Endodermal cell (in vitro differentiated cells): Measurements from ENCODE around the gene NPHP4. TPM values are rescaled to one million over a fixed set of nuclear protein-coding genes. Genes with fewer than 3 reads are reported as not detected.

ENCODE experiments used
- DNase-seq: peaks from one replicate; pipeline ENCODE4 v3.0.0-alpha.2; 2017
- H3K27ac ChIP-seq: 2 replicates; pipeline ENCODE4 v1.5.1; 2013; ENCODE audit warnings: mild to moderate bottlenecking, low read depth, low read length, moderate library complexity
- H3K27me3 ChIP-seq: 2 replicates; pipeline ENCODE4 v1.6.1; 2013; ENCODE audit warnings: mild to moderate bottlenecking, low read length, moderate library complexity; ENCODE audit not compliant: insufficient read depth, control insufficient read depth, poor library complexity, severe bottlenecking
- H3K36me3 ChIP-seq: 2 replicates; pipeline ENCODE4 v1.7.0; 2013; ENCODE audit warnings: mild to moderate bottlenecking, low read length, moderate library complexity; ENCODE audit not compliant: control insufficient read depth, insufficient read depth
- H3K4me1 ChIP-seq: one replicate; pipeline ENCODE4 v1.7.0; 2013; ENCODE audit warnings: low read length; ENCODE audit not compliant: control insufficient read depth, insufficient read depth
- H3K4me3 ChIP-seq: 2 replicates; pipeline ENCODE4 v1.5.1; 2013; ENCODE audit warnings: mild to moderate bottlenecking, low read length, moderate library complexity
- H3K9ac ChIP-seq: 2 replicates; pipeline ENCODE4 v1.6.1; 2013; ENCODE audit warnings: mild to moderate bottlenecking, low read length, moderate library complexity; ENCODE audit not compliant: poor library complexity, severe bottlenecking; ENCODE audit errors: extremely low read depth
- H3K9me3 ChIP-seq: 2 replicates; pipeline ENCODE4 v1.6.1; 2013; ENCODE audit warnings: mild to moderate bottlenecking, low read length, moderate library complexity; ENCODE audit not compliant: control insufficient read depth
- H3K27ac Mint-ChIP-seq: 2 replicates; pipeline ENCODE4 v1.8.0; 2020; ENCODE audit warnings: mixed read lengths
- H3K27me3 Mint-ChIP-seq: 2 replicates; pipeline ENCODE4 v1.8.0; 2021; ENCODE audit warnings: mild to moderate bottlenecking, mixed read lengths; ENCODE audit not compliant: insufficient read depth
- H3K36me3 Mint-ChIP-seq: 2 replicates; pipeline ENCODE4 v1.8.0; 2020; ENCODE audit warnings: low read depth, mixed read lengths
- H3K4me1 Mint-ChIP-seq: 2 replicates; pipeline ENCODE4 v1.8.0; 2020; ENCODE audit warnings: mixed read lengths
- H3K4me3 Mint-ChIP-seq: 2 replicates; pipeline ENCODE4 v1.8.0; 2020; ENCODE audit warnings: mild to moderate bottlenecking, moderate library complexity, mixed read lengths
- H3K9me3 Mint-ChIP-seq: 2 replicates; pipeline ENCODE4 v1.8.0; 2020; ENCODE audit warnings: mild to moderate bottlenecking, mixed read lengths
- WGBS, 2 experiments: methylation state at CpG; one replicate each; pipeline versions ENCODE4 v1.1.5 to v1.1.7; 2013; ENCODE audit warnings: missing lambda C conversion rate in 2 of 2, mixed read lengths in 1 of 2; ENCODE audit not compliant: insufficient coverage in 1 of 2, insufficient read length in 1 of 2; 5-methylcytosine and 5-hydroxymethylcytosine counted together
- total RNA-seq, 2 donors: library from RNA; stranded (reverse); fragmentation: NEBNext Ultra II Directional in 1 of 2; extraction: Animal tissue kit (Norgen Biotek cat#: 25700) in 1 of 2; gene quantifications; 2 replicates in 1 of 2; 3 replicates in 1 of 2; pipeline ENCODE4 v1.2.1, GENCODE V29; 2021
- TF ChIP-seq, protein P1 (sequence below): fragments of 200-600 bp; sonication (generic); conservative IDR thresholded peaks from 2 replicates; pipeline ENCODE4 v1.5.0; 2021; ENCODE audit warnings: antibody characterized with exemption, mild to moderate bottlenecking

NPHP4 gene
- total RNA-seq, 2 donors from 2014 or later: 19.1 to 25.4 TPM

DNA sequence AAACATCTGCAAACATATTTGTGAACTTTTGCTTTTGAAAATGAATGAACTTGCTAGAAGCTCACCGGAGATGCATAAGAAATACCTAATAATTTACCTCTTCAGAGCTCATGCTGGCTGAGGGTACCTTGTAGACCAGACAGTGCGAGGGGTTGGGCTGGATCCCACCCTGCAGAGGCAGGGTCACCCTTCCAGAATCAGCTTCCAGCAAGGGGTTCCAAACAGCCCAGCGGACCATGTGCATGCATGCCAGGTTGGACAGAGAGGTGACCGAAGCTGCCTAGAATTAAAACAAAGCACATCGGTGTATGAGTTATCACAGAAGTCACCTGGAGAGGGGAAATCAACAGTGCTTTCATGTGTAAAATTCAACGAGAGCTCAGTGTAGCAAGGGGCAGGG lies 59.2 kb downstream of the NPHP4 start:
- Histone ChIP-seq H3K27me3 (no peaks in the 10 kb centered on the region), H3K9ac (no peak overlapping the region), H3K4me3 (no peak overlapping the region), H3K4me1 (no peaks in the 10 kb centered on the region), H3K9me3 (no peaks in the 10 kb centered on the region), H3K36me3 (peaks cover 7% of the 10 kb centered on the region), H3K27ac (no peak overlapping the region)
- no peak for DNase-seq
- Mint-ChIP-seq H3K27ac (no peak overlapping the region), H3K27me3 (no peaks in the 10 kb centered on the region), H3K4me3 (no peak overlapping the region), H3K4me1 (no peaks in the 10 kb centered on the region), H3K36me3 (peaks cover 43% of the 10 kb centered on the region), H3K9me3 (peaks cover 7% of the 10 kb centered on the region)
- TF ChIP-seq, protein P1, sequence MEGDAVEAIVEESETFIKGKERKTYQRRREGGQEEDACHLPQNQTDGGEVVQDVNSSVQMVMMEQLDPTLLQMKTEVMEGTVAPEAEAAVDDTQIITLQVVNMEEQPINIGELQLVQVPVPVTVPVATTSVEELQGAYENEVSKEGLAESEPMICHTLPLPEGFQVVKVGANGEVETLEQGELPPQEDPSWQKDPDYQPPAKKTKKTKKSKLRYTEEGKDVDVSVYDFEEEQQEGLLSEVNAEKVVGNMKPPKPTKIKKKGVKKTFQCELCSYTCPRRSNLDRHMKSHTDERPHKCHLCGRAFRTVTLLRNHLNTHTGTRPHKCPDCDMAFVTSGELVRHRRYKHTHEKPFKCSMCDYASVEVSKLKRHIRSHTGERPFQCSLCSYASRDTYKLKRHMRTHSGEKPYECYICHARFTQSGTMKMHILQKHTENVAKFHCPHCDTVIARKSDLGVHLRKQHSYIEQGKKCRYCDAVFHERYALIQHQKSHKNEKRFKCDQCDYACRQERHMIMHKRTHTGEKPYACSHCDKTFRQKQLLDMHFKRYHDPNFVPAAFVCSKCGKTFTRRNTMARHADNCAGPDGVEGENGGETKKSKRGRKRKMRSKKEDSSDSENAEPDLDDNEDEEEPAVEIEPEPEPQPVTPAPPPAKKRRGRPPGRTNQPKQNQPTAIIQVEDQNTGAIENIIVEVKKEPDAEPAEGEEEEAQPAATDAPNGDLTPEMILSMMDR: no peak
- 93 to 100% methylated on average over 6 of the region's 6 CpGs for WGBS, 2 experiments

DNA sequence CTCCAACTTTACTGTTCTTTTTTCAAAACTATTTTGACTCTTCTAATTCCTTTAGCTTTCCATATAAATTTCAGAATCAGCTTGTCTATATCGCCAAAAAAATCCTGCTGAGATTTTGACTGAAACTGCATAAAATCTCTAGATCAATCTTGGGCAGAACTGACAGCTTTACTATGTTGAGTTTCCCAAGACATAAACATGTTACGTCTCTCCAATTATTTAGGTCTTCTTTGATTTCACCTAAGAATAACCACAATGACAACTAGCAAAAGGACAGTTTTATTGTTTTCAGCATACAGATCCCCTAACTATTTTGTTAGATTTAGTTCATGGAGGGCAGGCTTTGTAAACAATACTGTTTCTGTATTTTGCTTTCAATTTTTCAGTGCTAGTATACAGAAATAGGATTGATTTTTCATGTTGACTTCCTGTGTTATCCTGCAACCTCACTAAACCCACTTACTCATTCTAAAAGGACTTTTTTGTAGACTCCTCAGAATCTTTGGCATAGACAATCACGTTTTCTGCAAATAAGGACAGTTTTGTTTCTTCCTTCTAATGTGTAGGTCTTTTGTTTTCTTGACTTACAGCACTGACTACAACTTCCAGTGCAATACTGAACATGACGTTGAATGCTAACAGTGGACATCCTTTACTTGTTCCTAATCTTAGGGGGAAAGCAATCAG lies 63.4 kb downstream of the NPHP4 start:
- Mint-ChIP-seq H3K27me3 (no peaks in the 10 kb centered on the region), H3K27ac (no peak overlapping the region), H3K9me3 (no peaks in the 10 kb centered on the region), H3K4me1 (no peaks in the 10 kb centered on the region), H3K4me3 (no peak overlapping the region), H3K36me3 (peaks cover 33% of the 10 kb centered on the region)
- no peak for DNase-seq
- WGBS, 2 experiments: 93 to 97% methylated on average over 4 of the region's 4 CpGs
- H3K27ac ChIP-seq: no peak overlapping the region
- H3K36me3 ChIP-seq: peaks cover 11% of the 10 kb centered on the region
- TF ChIP-seq, protein P1: no peak
- H3K9ac ChIP-seq: no peak overlapping the region
- no peaks in the 10 kb centered on the region for H3K4me1 ChIP-seq
- H3K9me3 ChIP-seq: no peaks in the 10 kb centered on the region
- H3K4me3 ChIP-seq: no peak overlapping the region
- H3K27me3 ChIP-seq: no peaks in the 10 kb centered on the region

DNA sequence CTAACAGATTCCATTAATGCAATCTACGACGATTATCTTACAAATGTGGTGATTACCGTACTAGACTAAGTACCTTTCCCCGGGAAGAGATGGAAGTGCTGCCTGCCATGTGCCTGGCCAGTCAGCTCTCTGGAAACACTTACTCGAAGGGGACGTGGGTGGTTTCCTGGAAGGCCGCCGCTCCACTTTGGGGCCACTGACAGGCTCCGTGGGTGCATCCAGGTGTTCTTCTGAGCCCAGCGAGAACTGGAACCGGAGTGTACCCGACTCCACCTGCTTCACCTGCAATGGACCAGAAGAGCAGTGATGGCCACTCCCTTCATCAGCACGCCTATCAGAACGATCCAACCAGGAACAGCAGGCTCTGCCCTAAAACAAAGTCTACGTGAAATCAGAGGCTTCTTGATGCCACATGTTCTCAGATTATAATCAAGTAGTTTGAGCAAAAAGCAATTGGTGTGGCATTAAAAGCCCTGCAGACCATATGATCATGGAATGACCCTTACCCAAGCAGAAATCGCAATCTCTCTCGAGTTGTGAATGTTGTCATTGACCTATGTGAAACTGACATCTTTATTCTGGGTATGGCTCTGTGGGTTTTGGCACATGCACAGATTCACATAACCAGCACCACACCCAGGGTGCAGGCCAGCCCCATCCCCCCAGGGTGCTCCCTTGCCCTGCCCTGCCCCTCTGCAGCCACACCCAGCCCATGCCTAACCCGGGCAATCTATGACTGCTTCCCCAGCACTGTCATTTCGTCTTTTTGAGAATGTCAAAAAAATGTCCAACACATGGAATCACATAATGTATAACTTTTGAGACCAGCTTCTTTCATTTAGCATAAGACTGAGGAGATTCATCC lies 64.5 kb downstream of the NPHP4 start:
- TF ChIP-seq, protein P1: no peak
- Mint-ChIP-seq H3K27me3 (no peaks in the 10 kb centered on the region), H3K36me3 (peaks cover 29% of the 10 kb centered on the region), H3K9me3 (no peaks in the 10 kb centered on the region), H3K27ac (no peak overlapping the region), H3K4me1 (no peaks in the 10 kb centered on the region), H3K4me3 (no peak overlapping the region)
- peaks cover 11% of the 10 kb centered on the region for H3K36me3 ChIP-seq
- no peak overlapping the region for H3K27ac ChIP-seq
- 94% methylated on average over 19 of the region's 19 CpGs for WGBS, 2 experiments
- H3K4me1 ChIP-seq: no peaks in the 10 kb centered on the region
- no peaks in the 10 kb centered on the region for H3K9me3 ChIP-seq
- no peak overlapping the region for H3K9ac ChIP-seq
- DNase-seq: no peak
- H3K27me3 ChIP-seq: no peaks in the 10 kb centered on the region
- no peak overlapping the region for H3K4me3 ChIP-seq
